HG03066 (cell line): ENCODE measurements around the gene OR2T2.
"Not testable (repeated sequence)": the region's sequence is repeated elsewhere in the genome, so short reads cannot be mapped to it uniquely, and the experiment has no call there.

Experiments used
- ATAC-seq: cut with Tn5 transposase; IDR thresholded peaks from one replicate; pipeline ENCODE4 v1.9.1; 2021; ENCODE audit warnings: low read depth; ENCODE audit not compliant: unreplicated experiment

Gene OR2T2

GRCh38 chr1:248445399-248445798 lies at the start of gene OR2T2:
OR2T2 (plus strand) TSS chr1:248445637; CDS start chr1:248452798, 7,161 bp downstream.
- ATAC-seq, result not testable (repeated sequence)

GRCh38 chr1:248402748-248403147 lies 42.7 kb upstream of the OR2T2 start, which contains the start of gene OR2T1:
OR2T1 (plus strand) TSS chr1:248403048; CDS start chr1:248406148, 3,100 bp downstream.
- no peak for ATAC-seq

GRCh38 chr1:248404024-248404423 lies 41.4 kb upstream of the OR2T2 start:
- ATAC-seq, result no peak

- peak; percentile 63 for ATAC-seq
These were observed 38.4 kb upstream of the OR2T2 start for GRCh38 chr1:248406721-248407692.

GRCh38 chr1:248416226-248416625 lies 29.2 kb upstream of the OR2T2 start:
- no peak for ATAC-seq

GRCh38 chr1:248417854-248418253 lies 27.6 kb upstream of the OR2T2 start:
- ATAC-seq, result no peak

- no peak for ATAC-seq
These were observed 24.1 kb upstream of the OR2T2 start for GRCh38 chr1:248421384-248421783.

- ATAC-seq, result peak; percentile 37
These were observed 17.8 kb upstream of the OR2T2 start for GRCh38 chr1:248427526-248428191.

- peak; percentile 83 for ATAC-seq
These were observed 17.3 kb upstream of the OR2T2 start for GRCh38 chr1:248428192-248428533.

GRCh38 chr1:248431683-248432082 lies 13.8 kb upstream of the OR2T2 start:
- ATAC-seq, result not testable (repeated sequence)

- peak; percentile 34 for ATAC-seq
These were observed 13.2 kb upstream of the OR2T2 start for GRCh38 chr1:248432201-248432600.

GRCh38 chr1:248433811-248434415 lies 11.5 kb upstream of the OR2T2 start:
- ATAC-seq, result not testable (repeated sequence)

GRCh38 chr1:248434913-248435312 lies 10.5 kb upstream of the OR2T2 start:
- ATAC-seq, result peak; percentile 38

GRCh38 chr1:248436303-248436702 lies 9.1 kb upstream of the OR2T2 start:
- ATAC-seq, result peak; percentile 62

GRCh38 chr1:248438668-248439067 lies 6.8 kb upstream of the OR2T2 start:
- not testable (repeated sequence) for ATAC-seq

GRCh38 chr1:248439283-248439682 lies 6.2 kb upstream of the OR2T2 start:
- not testable (repeated sequence) for ATAC-seq

GRCh38 chr1:248442500-248443277 lies 2.7 kb upstream of the OR2T2 start:
- not testable (repeated sequence) for ATAC-seq

- not testable (repeated sequence) for ATAC-seq
These were observed 834 bp upstream of the OR2T2 start for GRCh38 chr1:248444603-248445002.

GRCh38 chr1:248448409-248449074 lies 3.1 kb downstream of the OR2T2 start:
- ATAC-seq, result peak; percentile 42
